ENCODE measurements around the gene PCDHGB4. TPM values are rescaled to one million over a fixed set of nuclear protein-coding genes. Genes with fewer than 3 reads are reported as not detected.

PCDHGB4 gene
- total RNA-seq, 1 donor from 2014 or later, result 20.1 TPM

DNA sequence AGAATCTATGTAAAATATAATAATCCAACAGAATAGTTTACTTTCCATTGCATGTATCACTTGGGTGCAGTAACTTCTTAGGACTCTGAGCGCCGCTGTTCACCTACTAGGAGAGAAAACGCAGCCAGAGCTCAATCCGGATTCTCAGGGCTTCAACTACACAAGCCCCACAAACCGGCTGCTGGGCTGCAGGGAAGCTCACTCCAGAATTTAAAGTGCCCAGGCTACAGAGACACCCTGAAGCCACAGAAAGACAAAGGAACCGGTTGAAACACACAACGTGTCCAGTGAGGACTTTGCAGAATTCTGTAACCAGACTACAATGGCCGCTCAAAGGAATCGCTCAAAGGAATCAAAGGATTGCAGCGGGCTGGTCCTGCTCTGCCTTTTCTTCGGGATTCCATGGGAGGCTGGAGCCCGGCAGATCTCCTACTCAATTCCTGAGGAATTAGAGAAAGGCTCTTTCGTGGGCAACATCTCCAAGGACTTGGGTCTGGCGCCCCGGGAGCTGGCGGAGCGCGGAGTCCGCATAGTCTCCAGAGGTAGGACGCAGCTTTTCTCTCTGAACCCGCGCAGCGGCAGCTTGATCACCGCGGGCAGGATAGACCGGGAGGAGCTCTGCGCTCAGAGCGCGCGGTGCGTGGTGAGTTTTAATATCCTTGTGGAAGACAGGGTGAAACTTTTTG is 25.5 kb downstream of the PCDHGB4 start, which contains the start of gene PCDHGA10:
Gene PCDHGA10, plus strand, starts transcription at position 134 of the 686 bp plus-strand sequence. Its CDS starts 189 bp downstream, at position 323.

DNA sequence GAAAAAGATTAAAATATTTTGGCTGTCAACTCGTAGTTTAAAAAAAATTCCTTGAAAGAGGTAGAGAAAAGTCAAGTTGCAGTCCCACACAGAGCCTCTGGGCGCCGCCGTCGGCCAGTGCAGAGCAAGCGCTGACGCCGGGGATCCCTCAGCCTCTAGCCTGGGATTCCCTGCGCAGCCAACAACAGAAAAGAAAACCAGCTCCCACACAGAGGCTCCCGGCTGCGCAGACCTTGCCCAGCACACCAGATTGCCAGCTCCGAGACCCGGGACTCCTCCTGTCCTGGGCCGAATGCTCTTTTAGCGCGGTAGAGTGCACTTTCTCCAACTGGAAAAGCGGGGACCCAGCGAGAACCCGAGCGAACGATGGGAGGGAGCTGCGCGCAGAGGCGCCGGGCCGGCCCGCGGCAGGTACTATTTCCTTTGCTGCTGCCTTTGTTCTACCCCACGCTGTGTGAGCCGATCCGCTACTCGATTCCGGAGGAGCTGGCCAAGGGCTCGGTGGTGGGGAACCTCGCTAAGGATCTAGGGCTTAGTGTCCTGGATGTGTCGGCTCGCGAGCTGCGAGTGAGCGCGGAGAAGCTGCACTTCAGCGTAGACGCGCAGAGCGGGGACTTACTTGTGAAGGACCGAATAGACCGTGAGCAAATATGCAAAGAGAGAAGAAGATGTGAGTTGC is 30.1 kb downstream of the PCDHGB4 start, which contains the start of gene PCDHGB7:
Gene PCDHGB7, plus strand, starts transcription at position 184 of the 679 bp plus-strand sequence. Its CDS starts 183 bp downstream, at position 367.

DNA sequence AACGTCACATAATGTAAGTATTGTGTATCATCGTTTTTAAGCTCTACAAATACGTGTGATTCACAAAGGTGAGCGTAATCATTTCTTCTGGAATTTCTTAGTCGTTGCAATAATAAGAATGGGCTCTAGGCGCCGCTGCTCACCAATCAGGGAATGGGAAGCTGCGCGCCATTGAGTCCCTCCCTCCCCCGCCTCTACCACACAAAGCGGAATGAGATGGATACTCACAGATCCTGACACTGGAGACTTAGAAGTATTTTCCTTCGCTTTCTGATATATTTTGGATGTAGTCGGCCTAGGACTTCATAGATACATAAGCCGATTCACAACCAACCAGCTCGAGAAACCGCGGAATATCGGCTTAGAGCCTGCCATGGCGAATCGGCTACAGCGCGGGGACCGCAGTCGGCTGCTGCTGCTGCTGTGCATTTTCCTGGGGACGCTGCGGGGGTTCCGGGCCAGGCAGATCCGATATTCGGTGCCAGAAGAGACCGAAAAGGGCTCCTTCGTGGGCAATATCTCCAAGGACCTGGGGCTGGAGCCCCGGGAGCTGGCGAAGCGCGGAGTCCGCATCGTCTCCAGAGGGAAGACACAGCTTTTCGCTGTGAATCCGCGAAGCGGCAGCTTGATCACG is 33.5 kb downstream of the PCDHGB4 start, which contains the start of gene PCDHGA11:
Gene PCDHGA11, plus strand, starts transcription at position 197 of the 634 bp plus-strand sequence. Its CDS starts 177 bp downstream, at position 374.

DNA sequence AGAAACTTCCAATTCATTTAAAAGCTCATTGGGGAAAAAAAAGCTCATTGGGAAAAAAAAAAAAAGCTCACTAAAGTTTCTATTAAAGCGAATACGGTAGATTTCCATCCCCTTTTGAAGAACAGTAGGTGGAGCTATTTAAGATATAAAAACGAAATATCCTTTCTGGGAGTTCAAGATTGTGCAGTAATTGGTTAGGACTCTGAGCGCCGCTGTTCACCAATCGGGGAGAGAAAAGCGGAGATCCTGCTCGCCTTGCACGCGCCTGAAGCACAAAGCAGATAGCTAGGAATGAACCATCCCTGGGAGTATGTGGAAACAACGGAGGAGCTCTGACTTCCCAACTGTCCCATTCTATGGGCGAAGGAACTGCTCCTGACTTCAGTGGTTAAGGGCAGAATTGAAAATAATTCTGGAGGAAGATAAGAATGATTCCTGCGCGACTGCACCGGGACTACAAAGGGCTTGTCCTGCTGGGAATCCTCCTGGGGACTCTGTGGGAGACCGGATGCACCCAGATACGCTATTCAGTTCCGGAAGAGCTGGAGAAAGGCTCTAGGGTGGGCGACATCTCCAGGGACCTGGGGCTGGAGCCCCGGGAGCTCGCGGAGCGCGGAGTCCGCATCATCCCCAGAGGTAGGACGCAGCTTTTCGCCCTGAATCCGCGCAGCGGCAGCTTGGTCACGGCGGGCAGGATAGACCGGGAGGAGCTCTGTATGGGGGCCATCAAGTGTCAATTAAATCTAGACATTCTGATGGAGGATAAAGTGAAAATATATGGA is 43.0 kb downstream of the PCDHGB4 start, which contains the start of gene PCDHGA12:
Gene PCDHGA12, plus strand, starts transcription at position 176 of the 782 bp plus-strand sequence. Its CDS starts 253 bp downstream, at position 429.

Other genes starting within 250 kb of the PCDHGB4 start
- 0.25 TPM in 1 of 2 replicates, not detected in the other for gene PCDHB6, start 237.6 kb upstream of the PCDHGB4 start, total RNA-seq
- 0.16 and 1.5 TPM in 2 replicates for gene PCDHB7, start 215.1 kb upstream of the PCDHGB4 start, total RNA-seq
- gene PCDHB8, start 209.9 kb upstream of the PCDHGB4 start, total RNA-seq, result 0.16 and 1.3 TPM in 2 replicates
- under 0.01 and 0.63 TPM in 2 replicates for gene PCDHB16, start 205.3 kb upstream of the PCDHGB4 start, total RNA-seq
- 0.16 and 0.31 TPM in 2 replicates for gene PCDHB9, start 200.5 kb upstream of the PCDHGB4 start, total RNA-seq
- 0.49 and 1.6 TPM in 2 replicates for gene PCDHB10, start 195.3 kb upstream of the PCDHGB4 start, total RNA-seq
- 0.16 and 0.69 TPM in 2 replicates for gene PCDHB11, start 188.1 kb upstream of the PCDHGB4 start, total RNA-seq
- gene PCDHB12, start 179.0 kb upstream of the PCDHGB4 start, total RNA-seq, result 0.16 and 1.3 TPM in 2 replicates
- 0.32 and 3.3 TPM in 2 replicates for gene PCDHB13, start 173.8 kb upstream of the PCDHGB4 start, total RNA-seq
- 0.49 and 1.8 TPM in 2 replicates for gene PCDHB14, start 164.4 kb upstream of the PCDHGB4 start, total RNA-seq
- 0.32 and 1.2 TPM in 2 replicates for gene PCDHB15, start 142.3 kb upstream of the PCDHGB4 start, total RNA-seq
- 0.16 and 0.44 TPM in 2 replicates for gene SLC25A2, start 83.6 kb upstream of the PCDHGB4 start, total RNA-seq
- 53.3 and 79.0 TPM in 2 replicates for gene TAF7, start 66.9 kb upstream of the PCDHGB4 start, total RNA-seq
- gene PCDHGA1, start 57.2 kb upstream of the PCDHGB4 start, total RNA-seq, result 0.32 and 1.1 TPM in 2 replicates
- gene PCDHGA2, start 48.9 kb upstream of the PCDHGB4 start, total RNA-seq, result 0.81 and 1.9 TPM in 2 replicates
- gene PCDHGA3, start 43.9 kb upstream of the PCDHGB4 start, total RNA-seq, result 0.32 and 0.82 TPM in 2 replicates
- 0.65 and 2.8 TPM in 2 replicates for gene PCDHGB1, start 37.6 kb upstream of the PCDHGB4 start, total RNA-seq
- 1.3 and 6.1 TPM in 2 replicates for gene PCDHGA4, start 32.7 kb upstream of the PCDHGB4 start, total RNA-seq
- 1.1 and 5.1 TPM in 2 replicates for gene PCDHGB2, start 27.7 kb upstream of the PCDHGB4 start, total RNA-seq
- 0.49 and 2.0 TPM in 2 replicates for gene PCDHGA5, start 23.5 kb upstream of the PCDHGB4 start, total RNA-seq
- gene PCDHGB3, start 17.5 kb upstream of the PCDHGB4 start, total RNA-seq, result 1.5 and 8.4 TPM in 2 replicates
- gene PCDHGA6, start 13.8 kb upstream of the PCDHGB4 start, total RNA-seq, result 1.5 and 4.1 TPM in 2 replicates
- 0.65 and 3.3 TPM in 2 replicates for gene PCDHGA7, start 5.0 kb upstream of the PCDHGB4 start, total RNA-seq
- gene PCDHGA8, start 4.9 kb downstream of the PCDHGB4 start, total RNA-seq, result 0.65 and 3.0 TPM in 2 replicates
- 8.1 and 23.0 TPM in 2 replicates for gene PCDHGB5, start 10.2 kb downstream of the PCDHGB4 start, total RNA-seq
- gene PCDHGA9, start 15.1 kb downstream of the PCDHGB4 start, total RNA-seq, result 0.97 and 4.5 TPM in 2 replicates
- gene PCDHGB6, start 20.3 kb downstream of the PCDHGB4 start, total RNA-seq, result 1.6 and 3.9 TPM in 2 replicates
- gene PCDHGA10, start 25.3 kb downstream of the PCDHGB4 start, total RNA-seq, result 2.1 and 5.2 TPM in 2 replicates
- gene PCDHGB7, start 30.0 kb downstream of the PCDHGB4 start, total RNA-seq, result 3.2 and 12.3 TPM in 2 replicates
- 4.0 and 14.5 TPM in 2 replicates for gene PCDHGA11, start 33.4 kb downstream of the PCDHGB4 start, total RNA-seq
- 1.8 and 6.2 TPM in 2 replicates for gene PCDHGA12, start 42.8 kb downstream of the PCDHGB4 start, total RNA-seq
- 6.5 and 22.3 TPM in 2 replicates for gene PCDHGC3, start 88.3 kb downstream of the PCDHGB4 start, total RNA-seq
- gene PCDHGC4, start 97.3 kb downstream of the PCDHGB4 start, total RNA-seq, result 0.49 and 2.8 TPM in 2 replicates
- 0.32 and 1.4 TPM in 2 replicates for gene PCDHGC5, start 101.4 kb downstream of the PCDHGB4 start, total RNA-seq
- gene DIAPH1, start 231.3 kb downstream of the PCDHGB4 start, total RNA-seq, result 43.5 and 77.2 TPM in 2 replicates
- gene HDAC3, start 249.2 kb downstream of the PCDHGB4 start, total RNA-seq, result 35.5 and 49.5 TPM in 2 replicates
- 3.1 and 5.6 TPM in 2 replicates for gene RELL2, start 249.3 kb downstream of the PCDHGB4 start, total RNA-seq

Data from bladder microvascular endothelial cell (primary cell).